IMR-90 (cell line): Measurements from ENCODE around the gene C1orf141. TPM values are rescaled to one million over a fixed set of nuclear protein-coding genes. Genes with fewer than 3 reads are reported as not detected.

Experiments
- ATAC-seq: fragments of 200-7000 bp; cut with Tn5 transposase; 2 replicates; pipeline ENCODE4 v1.9.1; 2020; ENCODE audit warnings: low read depth, mild to moderate bottlenecking, moderate library complexity
- BruUV-seq: library from RNA; stranded (reverse); fragments of 400-500 nt; replicated peaks from 2 replicates; lab custom pipeline; 2021; lab: Mats Ljungman, UMichigan
- CTCF ChIA-PET: fragments of 300-600 bp; formaldehyde crosslinking; extraction: SDS; loops from one replicate; lab custom pipeline; 2021; ENCODE audit warnings: antibody characterized with exemption; lab: Yijun Ruan, JAX
- POLR2A ChIA-PET: fragments of 300-600 bp; sonication (Branson Sonifier 250); formaldehyde crosslinking; loops from one replicate; lab custom pipeline; 2022; ENCODE audit warnings: antibody characterized with exemption; ENCODE audit not compliant: unreplicated experiment; lab: Charles Lee
- DNase-seq: peaks from one replicate; pipeline ENCODE4 v3.0.0; 2013
- H2AFZ ChIP-seq: replicated peaks from 2 replicates; pipeline ENCODE3; 2013; ENCODE audit warnings: low read length, mild to moderate bottlenecking; ENCODE audit not compliant: poor library complexity
- H2AK5ac ChIP-seq: 2 replicates; pipeline ENCODE4 v1.6.1; 2013; ENCODE audit warnings: low read depth, low read length, inconsistent platforms
- H2AK9ac ChIP-seq: replicated peaks from 2 replicates; pipeline ENCODE3; 2013; ENCODE audit warnings: mild to moderate bottlenecking, low read depth, low read length, moderate library complexity; ENCODE audit not compliant: poor library complexity
- H2BK120ac ChIP-seq: 2 replicates; pipeline ENCODE4 v1.6.1; 2013; ENCODE audit warnings: low read depth, low read length, inconsistent platforms
- H2BK15ac ChIP-seq: 3 replicates; pipeline ENCODE4 v1.6.1; 2013; ENCODE audit warnings: low read depth, low read length, inconsistent platforms
- H2BK20ac ChIP-seq: 2 replicates; pipeline ENCODE4 v1.6.1; 2013; ENCODE audit warnings: low read depth, mild to moderate bottlenecking, inconsistent platforms, low read length, moderate library complexity
- H2BK5ac ChIP-seq: 2 replicates; pipeline ENCODE4 v1.6.1; 2013; ENCODE audit warnings: mild to moderate bottlenecking, low read depth, low read length, inconsistent platforms; ENCODE audit not compliant: poor library complexity, severe bottlenecking
- H3K14ac ChIP-seq: replicated peaks from 2 replicates; pipeline ENCODE4 v1.6.1; 2013; ENCODE audit warnings: low read depth, low read length, inconsistent platforms
- H3K18ac ChIP-seq: 2 replicates; pipeline ENCODE4 v1.6.1; 2013; ENCODE audit warnings: low read depth, low read length, control low read depth
- H3K23ac ChIP-seq: 2 replicates; pipeline ENCODE4 v1.6.1; 2013; ENCODE audit warnings: low read depth, low read length, inconsistent platforms
- H3K27ac ChIP-seq: 2 replicates; pipeline ENCODE4 v1.5.1; 2013; ENCODE audit warnings: mild to moderate bottlenecking, control low read depth, low read length; ENCODE audit not compliant: insufficient read depth
- H3K27me3 ChIP-seq: 2 replicates; pipeline ENCODE4 v1.6.1; 2013; ENCODE audit warnings: low read length; ENCODE audit not compliant: control insufficient read depth, insufficient read depth
- H3K36me3 ChIP-seq: 2 replicates; pipeline ENCODE4 v1.6.1; 2013; ENCODE audit warnings: low read length, mixed read lengths; ENCODE audit not compliant: control insufficient read depth, insufficient read depth
- H3K4ac ChIP-seq: 2 replicates; pipeline ENCODE4 v1.6.1; 2013; ENCODE audit warnings: low read depth, low read length, inconsistent platforms
- H3K4me1 ChIP-seq: 2 replicates; pipeline ENCODE4 v1.6.1; 2013; ENCODE audit warnings: low read length, mixed read lengths; ENCODE audit not compliant: control insufficient read depth, insufficient read depth
- H3K4me2 ChIP-seq: 2 replicates; pipeline ENCODE4 v1.6.1; 2013; ENCODE audit warnings: low read depth, mild to moderate bottlenecking, control low read depth, low read length, moderate library complexity
- H3K4me3 ChIP-seq: 2 replicates; pipeline ENCODE4 v1.5.1; 2013; ENCODE audit warnings: low read depth, mild to moderate bottlenecking, control low read depth, low read length, moderate library complexity; ENCODE audit not compliant: insufficient read depth
- H3K56ac ChIP-seq: 2 replicates; pipeline ENCODE4 v1.6.1; 2013; ENCODE audit warnings: low read length, inconsistent platforms; ENCODE audit not compliant: insufficient read depth; ENCODE audit errors: extremely low read depth
- H3K79me1 ChIP-seq, 2 experiments: 2 replicates each; pipeline ENCODE4 v1.6.1; 2013; ENCODE audit warnings: low read length in 2 of 2, inconsistent platforms in 1 of 2, low read depth in 1 of 2
- H3K9ac ChIP-seq: 2 replicates; pipeline ENCODE4 v1.6.1; 2013; ENCODE audit warnings: low read depth, low read length, control low read depth
- H3K9me1 ChIP-seq: 2 replicates; pipeline ENCODE4 v1.6.1; 2013; ENCODE audit warnings: low read length, inconsistent platforms; ENCODE audit not compliant: insufficient read depth
- H3K9me3 ChIP-seq: 2 replicates; pipeline ENCODE4 v1.6.1; 2013; ENCODE audit warnings: low read length; ENCODE audit not compliant: control insufficient read depth, insufficient read depth
- H4K20me1 ChIP-seq: 2 replicates; pipeline ENCODE4 v1.6.1; 2013; ENCODE audit warnings: low read length, inconsistent platforms; ENCODE audit not compliant: insufficient read depth
- H4K5ac ChIP-seq: 2 replicates; pipeline ENCODE4 v1.6.1; 2013; ENCODE audit warnings: mild to moderate bottlenecking, low read depth, low read length, control low read depth
- H4K8ac ChIP-seq, 2 experiments: 2 replicates each; pipeline ENCODE4 v1.6.1; 2013; ENCODE audit warnings: low read depth in 2 of 2, low read length in 2 of 2, control low read depth in 1 of 2, inconsistent platforms in 1 of 2
- H4K91ac ChIP-seq: 2 replicates; pipeline ENCODE4 v1.6.1; 2013; ENCODE audit warnings: low read depth, low read length, inconsistent platforms; ENCODE audit not compliant: insufficient read depth
- BHLHE40 ChIP-seq: fragments of 150-350 bp; IDR thresholded peaks from 2 replicates; pipeline ENCODE4 v1.6.1; 2016; ENCODE audit warnings: mild to moderate bottlenecking, low read depth, low read length
- CEBPB ChIP-seq: IDR thresholded peaks from 2 replicates; pipeline ENCODE4 v1.6.1; 2012; ENCODE audit warnings: low read depth, low read length, improper control_type of control experiment
- CTCF ChIP-seq: conservative IDR thresholded peaks from 2 replicates; pipeline ENCODE4 v1.5.1; 2012; ENCODE audit warnings: mild to moderate bottlenecking, low read depth, low read length, improper control_type of control experiment
- MAFK ChIP-seq: IDR thresholded peaks from 2 replicates; pipeline ENCODE4 v1.6.1; 2012; ENCODE audit warnings: low read depth, low read length, improper control_type of control experiment
- MXI1 ChIP-seq: IDR thresholded peaks from 2 replicates; pipeline ENCODE4 v1.6.1; 2012; ENCODE audit warnings: low read depth, mild to moderate bottlenecking, low read length, moderate library complexity, borderline replicate concordance
- RCOR1 ChIP-seq: IDR thresholded peaks from 2 replicates; pipeline ENCODE4 v1.6.1; 2012; ENCODE audit warnings: mild to moderate bottlenecking, low read length, improper control_type of control experiment; ENCODE audit not compliant: insufficient replicate concordance
- dilution Hi-C: fragments of 300-500 bp; cut with HindIII; formaldehyde crosslinking; loops from one replicate; pipeline ENCODE4 v1.14.3; 2018; ENCODE audit warnings: low sequenced_read_pairs; ENCODE audit not compliant: unreplicated experiment
- in situ Hi-C: fragments of 300-500 bp; cut with MboI; formaldehyde crosslinking; loops from 3 replicates; pipeline ENCODE4 v1.14.3; 2019; ENCODE audit warnings: low sequenced_read_pairs, inconsistent platforms, mixed read lengths
- intact Hi-C: fragments of 100-400 bp; cut with micrococcal nuclease; formaldehyde crosslinking; loops from 2 replicates; pipeline ENCODE4 v1.10.0; 2022
- polyA plus RNA-seq, 3 experiments: library from polyadenylated mRNA; depleted of rRNA; stranded (reverse); fragments of >200 nt; gene quantifications; 2 replicates each; pipeline ENCODE4 v1.2.3, GENCODE V29; 2012; ENCODE audit warnings: low replicate concordance in 1 of 3
- total RNA-seq: library from RNA; depleted of rRNA; stranded (reverse); fragments of >200 nt; gene quantifications from 2 replicates; pipeline ENCODE4 v1.2.3, GENCODE V29; 2012

The C1orf141 gene
- total and polyA plus RNA-seq, 2 of the 4 experiments (the other 2 are of a cell fraction) = not detected

- Histone ChIP-seq H3K79me1 (no peaks in the 10 kb centered on the region), H2AK9ac (no peak overlapping the region), H3K23ac (no peak overlapping the region), H2AK5ac (no peak overlapping the region), H3K18ac (no peak overlapping the region), H4K5ac (no peak overlapping the region), H4K91ac (no peak overlapping the region), H3K4me3 (no peak overlapping the region), H3K56ac (no peak overlapping the region), H3K9me3 (no peaks in the 10 kb centered on the region), H3K9me1 (no peaks in the 10 kb centered on the region), H3K4ac (no peak overlapping the region), H2BK20ac (no peak overlapping the region), H3K27ac (no peak overlapping the region), H3K27me3 (peaks cover 6% of the 10 kb centered on the region; the same call in 1 of the 2 replicates), H3K36me3 (no peaks in the 10 kb centered on the region), H2AFZ (no peak overlapping the region), H4K8ac (no peak overlapping the region), H3K4me1 (no peaks in the 10 kb centered on the region), H3K14ac (no peak overlapping the region), H3K4me2 (no peak overlapping the region), H2BK120ac (no peak overlapping the region), H3K9ac (no peak overlapping the region), H4K20me1 (no peaks in the 10 kb centered on the region), H2BK15ac (no peak overlapping the region), H2BK5ac (no peak overlapping the region)
- dilution Hi-C loops (no loop called here), in situ Hi-C loops (no loop called here), intact Hi-C loops (no loop called here)
- no peak for ATAC-seq
- DNase-seq = no peak
- POLR2A ChIA-PET = no interaction called here
- CTCF ChIA-PET = no interaction called here
- no TSS peak for BruUV-seq
- no peak for TF ChIP-seq MXI1
- TF ChIP-seq CTCF = no peak
- TF ChIP-seq RCOR1 = no peak
- no peak for TF ChIP-seq BHLHE40
- peak; percentile 60 for TF ChIP-seq MAFK
- no peak for TF ChIP-seq CEBPB
These were observed 39.2 kb upstream of the C1orf141 start for GRCh38 chr1:67173988-67174387.
